ENCODE results near the gene RPL31.

Gene RPL31

DNA sequence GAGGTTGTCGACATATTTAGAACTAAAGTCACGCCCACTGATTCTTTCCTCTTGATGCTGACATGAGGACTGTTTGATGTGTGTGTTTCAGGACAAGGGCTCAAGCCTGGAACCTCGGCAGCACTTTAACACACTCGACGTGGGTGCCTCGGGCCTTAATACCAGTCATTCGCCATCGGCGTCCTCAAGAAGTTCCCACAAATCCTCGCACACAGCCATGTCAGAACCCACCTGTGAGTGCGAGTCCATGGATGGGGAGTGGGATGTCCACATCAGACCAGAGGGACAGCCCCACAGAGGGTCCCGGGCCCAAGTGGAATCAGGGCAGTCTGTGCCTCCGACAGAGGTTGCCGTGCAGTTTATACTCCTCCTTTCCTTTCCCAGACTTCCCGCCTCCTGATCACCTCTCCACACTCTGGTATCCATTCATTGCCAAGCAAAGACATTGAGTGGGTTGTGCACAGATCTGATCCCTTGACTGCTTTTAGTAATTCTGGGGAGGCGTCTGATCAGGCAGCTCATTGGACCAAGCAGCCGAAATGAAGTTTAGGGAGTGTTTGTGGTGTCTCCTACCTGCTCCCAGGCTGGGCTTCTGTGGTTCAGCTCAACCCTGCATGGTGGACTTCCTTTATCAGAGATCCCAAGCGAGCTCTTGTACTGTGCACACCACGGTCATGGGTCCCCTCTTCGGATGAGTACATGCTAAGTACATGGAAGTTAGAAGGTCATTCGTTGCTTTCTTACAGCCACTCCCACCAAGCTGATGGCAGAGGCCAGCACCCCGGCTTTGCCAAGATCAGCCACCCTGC is 27.2 kb upstream of the RPL31 start:
- no peak for DNase-seq (ENCODE audit: extremely low spot score, insufficient read length, low read depth)
- FAIRE-seq = no peak

DNA sequence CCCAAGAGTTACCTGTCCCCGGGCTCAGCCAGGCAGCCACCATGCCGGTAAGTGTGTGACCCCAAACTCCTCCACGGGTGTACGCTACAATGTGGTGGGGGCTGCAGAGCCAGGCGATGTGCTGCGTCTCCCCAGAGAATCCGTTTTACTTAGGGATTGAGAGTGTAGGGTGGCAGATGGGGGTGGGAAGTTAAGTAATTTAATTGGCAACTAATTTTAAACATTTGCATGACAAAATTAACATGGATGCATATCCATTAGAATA is 26.6 kb upstream of the RPL31 start:
- no peak for FAIRE-seq
- no peak for DNase-seq (ENCODE audit: extremely low spot score, insufficient read length, low read depth)

DNA sequence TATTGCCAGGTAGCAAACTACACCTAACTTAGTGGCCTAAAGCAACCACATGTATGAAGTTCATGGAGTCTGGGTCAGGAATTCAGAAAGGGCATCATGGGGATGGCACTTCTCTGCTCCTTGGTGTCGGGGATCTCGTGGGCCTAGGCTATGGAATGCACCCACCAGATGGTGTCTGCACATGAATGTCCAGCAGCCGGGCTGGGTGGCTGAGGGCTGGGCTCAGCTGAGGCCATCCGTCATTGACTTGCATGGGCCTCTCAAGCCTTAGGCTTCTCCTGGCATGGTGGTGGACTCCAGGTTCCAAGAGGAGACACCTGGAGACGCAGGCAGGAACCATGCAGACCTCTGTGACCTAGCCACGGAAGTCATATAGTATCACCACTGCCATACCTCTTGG is 26.0 kb upstream of the RPL31 start:
- FAIRE-seq = no peak

DNA sequence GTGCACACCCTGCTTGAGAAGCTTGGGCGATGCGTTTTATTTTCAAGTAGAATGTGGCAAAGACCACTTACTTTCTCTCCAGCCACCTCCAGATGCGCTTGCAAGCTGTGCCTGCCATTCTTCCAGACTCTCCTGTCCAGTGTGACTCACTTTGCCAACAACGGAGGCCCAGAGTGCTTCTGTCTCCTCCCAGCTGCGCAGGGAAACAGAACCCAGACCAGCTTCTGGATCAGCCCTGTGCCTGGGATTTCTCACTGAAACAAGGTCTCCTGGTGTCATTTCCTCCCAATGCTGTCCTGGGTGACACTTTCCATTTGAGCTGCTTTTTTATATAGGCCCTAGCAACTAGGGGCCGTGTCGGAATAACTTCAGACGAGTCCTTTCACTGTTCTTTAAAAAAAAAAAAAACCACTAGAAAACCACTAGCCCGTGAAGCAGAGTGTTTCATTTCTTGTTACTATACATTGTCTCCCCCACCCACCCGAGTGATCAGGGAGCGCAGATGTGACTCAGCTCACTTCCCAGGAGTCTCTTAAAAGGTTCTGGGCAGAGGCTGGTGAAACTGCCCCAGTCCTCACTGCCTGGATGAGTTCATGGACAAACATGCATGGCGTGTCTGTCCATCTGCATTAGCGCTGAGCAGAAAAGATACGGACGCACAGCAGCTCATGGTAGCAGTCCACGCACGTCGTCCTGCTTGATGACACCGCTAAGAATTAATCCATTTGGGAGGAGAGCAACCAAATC is 25.3 kb upstream of the RPL31 start:
- DNase-seq (ENCODE audit: extremely low spot score, insufficient read length, low read depth) = peak; percentile 25
- peak; percentile 88 for FAIRE-seq

More for the DNA sequence above, 26.0 kb upstream of the RPL31 start:
- DNase-seq (ENCODE audit: extremely low spot score, insufficient read length, low read depth) = no peak

DNA sequence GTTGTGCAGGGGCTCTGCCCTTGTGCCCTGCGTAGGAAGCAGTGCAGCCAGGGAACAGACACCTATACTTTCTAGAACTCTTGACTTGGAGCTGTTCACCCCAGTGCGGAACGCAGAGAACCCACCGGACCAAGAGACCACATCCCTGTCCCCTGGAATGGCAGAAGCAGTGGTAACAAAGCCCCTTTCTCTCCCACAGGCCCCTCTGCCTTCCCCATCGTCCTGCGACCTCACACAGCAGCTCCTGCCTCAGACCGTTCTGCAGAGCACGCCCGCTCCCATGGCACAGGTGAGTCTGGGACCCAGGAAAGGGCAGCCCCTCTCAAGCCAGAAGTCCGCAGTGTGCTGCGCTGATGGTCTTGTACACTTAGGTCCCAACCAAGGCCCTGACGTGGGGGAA is 24.6 kb upstream of the RPL31 start:
- FAIRE-seq (no peak), DNase-seq (ENCODE audit: extremely low spot score, insufficient read length, low read depth) (no peak)

DNA sequence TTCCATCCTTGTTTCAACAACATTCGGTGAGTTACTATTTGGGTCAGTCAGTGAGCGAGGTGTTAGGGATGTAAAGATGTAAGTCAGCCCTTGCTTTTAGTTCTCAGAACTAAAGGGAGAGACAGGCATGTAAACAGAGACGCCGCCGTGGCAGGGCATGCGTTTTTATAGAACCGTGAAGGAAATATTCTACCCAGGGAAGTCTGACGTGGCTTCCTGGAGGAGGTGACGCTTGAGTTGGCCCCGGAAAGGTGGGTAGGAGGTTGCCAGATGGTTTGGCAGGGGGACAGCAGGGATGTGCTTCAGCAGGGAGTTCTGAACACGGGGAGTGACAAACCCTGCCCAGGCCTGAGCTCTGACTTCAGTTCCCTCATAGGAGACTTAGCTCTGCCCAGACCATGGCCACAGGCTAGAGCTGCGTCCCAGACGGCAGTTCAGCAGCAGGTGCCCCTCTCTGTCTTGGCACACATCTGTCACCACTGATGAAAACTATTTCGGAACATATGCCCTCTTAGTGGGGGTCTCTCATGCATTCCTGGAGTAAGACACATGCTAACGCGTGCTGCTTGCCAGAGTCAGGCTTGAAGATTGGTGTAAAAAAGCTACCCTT is 23.4 kb upstream of the RPL31 start:
- no peak for DNase-seq (ENCODE audit: extremely low spot score, insufficient read length, low read depth)
- no peak for FAIRE-seq

DNA sequence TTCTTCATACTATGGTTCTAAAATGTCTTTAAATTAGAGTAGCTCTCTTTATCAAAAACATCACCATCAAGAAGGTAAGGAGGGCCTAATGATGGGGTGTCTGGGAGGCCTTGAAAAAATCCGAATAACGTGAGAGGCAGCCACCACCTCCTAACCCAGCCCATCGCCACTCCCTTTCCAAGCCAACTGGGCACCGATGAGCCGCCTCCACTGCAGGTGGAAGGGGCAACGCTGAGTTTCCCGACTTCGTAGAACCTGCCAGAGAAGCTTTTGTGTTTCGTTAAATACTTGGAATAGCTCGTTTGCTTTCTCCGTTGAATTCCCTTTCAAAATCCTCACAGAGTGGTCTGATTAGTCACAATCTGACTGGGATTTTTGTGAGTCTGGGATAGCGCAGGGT is 22.0 kb upstream of the RPL31 start:
- FAIRE-seq = no peak
- DNase-seq (ENCODE audit: extremely low spot score, insufficient read length, low read depth) = no peak

DNA sequence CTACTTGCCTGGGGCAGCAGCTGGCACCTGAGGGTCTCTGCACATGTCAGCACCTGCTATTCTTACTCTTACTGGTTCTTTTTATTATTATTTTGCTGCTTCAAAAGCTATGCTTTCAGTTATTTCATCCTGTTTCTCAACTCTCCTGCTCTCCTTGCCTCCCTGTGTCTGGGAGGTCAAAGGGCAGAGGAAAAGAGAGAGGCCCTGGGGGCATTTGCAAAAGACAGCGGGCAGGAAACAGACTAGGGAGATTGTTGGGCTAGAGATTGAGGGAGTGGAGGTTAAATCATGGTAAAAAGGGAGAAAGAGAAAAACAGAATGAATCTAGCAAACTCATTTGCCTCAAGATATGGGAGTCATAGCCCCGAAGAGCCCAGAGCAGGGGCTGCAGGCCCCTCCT is 21.1 kb upstream of the RPL31 start:
- DNase-seq (ENCODE audit: extremely low spot score, insufficient read length, low read depth) (no peak), FAIRE-seq (no peak)

DNA sequence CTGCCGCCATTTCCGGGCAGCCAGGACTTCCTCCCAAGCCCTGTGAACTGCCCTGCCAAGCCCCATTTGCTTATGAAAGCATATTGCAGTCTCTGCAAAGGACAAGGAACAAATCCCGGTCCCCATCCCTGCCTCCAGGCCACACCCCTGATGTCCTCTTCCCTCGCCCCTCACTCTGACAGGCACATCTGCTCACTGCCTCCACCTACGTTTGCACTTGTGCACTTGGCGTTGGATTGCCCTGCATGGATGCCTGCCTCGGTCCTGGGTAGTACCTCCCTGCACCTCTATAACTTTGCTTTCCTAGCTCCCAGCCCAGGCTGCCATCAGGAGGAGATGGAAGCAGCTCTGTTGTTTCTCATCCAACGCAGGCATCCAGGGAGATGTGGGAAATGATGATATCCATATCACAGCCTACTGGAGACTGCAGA is 19.6 kb upstream of the RPL31 start:
- FAIRE-seq (no peak), DNase-seq (ENCODE audit: extremely low spot score, insufficient read length, low read depth) (no peak)

DNA sequence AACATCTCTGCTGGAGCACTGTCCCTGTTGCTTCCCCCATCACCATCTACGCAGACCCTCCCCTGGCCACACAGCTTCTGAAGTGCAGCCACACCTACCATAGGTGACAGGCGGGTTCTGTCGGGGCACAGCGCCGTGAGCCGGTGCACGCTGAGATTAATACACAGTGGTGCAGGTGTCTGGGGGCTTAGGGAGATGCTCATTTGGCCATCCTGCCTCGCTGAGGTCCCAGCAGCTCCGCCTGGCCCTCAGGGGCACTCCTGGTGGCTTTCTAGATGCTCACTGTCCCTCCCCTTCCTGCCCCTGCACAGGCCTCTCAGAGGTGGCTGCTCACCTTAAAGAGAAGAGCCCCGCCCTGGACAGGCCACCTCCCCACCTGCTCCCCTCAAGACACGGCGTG is 18.9 kb upstream of the RPL31 start:
- no peak for DNase-seq (ENCODE audit: extremely low spot score, insufficient read length, low read depth)
- FAIRE-seq = no peak

DNA sequence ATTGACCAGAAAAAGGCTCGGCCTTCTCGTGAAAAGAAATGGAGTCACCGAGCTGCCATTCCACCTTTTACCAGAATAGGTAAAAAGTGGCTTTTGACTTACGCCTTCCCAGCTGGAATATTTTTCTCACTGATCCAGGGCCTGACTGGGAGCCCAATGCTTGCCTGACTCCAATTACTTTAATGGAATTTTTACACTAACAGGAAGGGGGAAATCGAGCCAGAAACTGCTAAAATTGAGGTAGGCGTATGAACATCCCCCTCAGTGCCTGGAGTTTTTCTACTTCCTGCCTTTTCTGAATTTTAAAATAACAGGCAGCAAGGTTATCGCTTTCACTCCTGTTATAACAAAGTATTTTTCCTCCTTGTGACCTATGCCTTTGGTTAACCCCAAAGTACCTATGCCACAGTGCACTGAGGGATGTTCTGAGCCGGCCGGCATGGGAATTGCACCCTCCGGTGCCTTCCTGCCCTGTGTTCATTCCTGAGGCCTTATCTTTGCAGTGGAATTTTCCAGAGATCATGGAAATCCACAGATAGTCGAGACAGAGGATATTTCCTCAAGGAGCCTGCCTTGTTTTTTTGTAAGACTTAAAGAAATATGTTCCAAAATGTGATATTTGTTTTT is 18.3 kb upstream of the RPL31 start:
- FAIRE-seq (no peak), DNase-seq (ENCODE audit: extremely low spot score, insufficient read length, low read depth) (no peak)

DNA sequence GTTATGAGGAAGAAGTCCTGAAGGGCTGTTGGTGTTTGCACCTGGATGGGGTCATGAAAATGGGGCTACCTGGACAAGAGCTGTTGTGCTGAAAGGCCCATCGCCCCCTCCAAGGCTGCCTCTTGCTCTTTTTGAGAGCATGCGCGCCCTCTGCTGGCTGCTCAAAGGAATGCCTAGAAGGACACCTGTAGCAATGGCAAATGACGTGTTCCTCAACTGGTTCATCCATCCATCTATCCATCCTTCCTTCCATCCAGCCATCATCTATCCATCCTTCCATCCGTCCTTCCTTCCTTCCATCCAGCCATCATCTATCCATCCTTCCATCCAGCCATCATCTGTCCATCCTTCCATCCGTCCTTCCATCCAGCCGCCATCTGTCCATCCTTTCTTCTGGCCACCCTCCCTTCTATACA is 17.2 kb upstream of the RPL31 start:
- FAIRE-seq = peak; percentile 84

DNA sequence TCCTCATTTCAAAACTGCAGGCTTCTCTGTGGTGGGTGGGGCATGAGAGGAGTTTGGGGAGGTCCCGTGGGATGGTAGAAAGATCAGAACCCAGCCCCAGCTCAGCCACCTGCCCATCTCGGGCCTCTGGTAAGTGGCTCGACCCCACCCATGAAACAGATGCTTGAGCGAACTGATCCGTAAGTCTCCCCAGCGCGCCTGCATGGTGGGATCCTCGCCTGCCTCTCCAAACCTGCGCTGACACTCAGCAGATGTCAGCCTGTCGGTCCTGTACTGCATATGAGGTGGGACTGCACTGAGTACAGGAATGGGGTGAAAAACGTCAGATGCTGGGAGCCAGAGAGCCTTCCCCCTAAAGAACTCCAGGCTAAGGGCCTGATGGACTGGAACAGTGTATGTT is 15.9 kb upstream of the RPL31 start:
- DNase-seq (ENCODE audit: extremely low spot score, insufficient read length, low read depth) (no peak), FAIRE-seq (no peak)

More for the DNA sequence above, 17.2 kb upstream of the RPL31 start:
- peak; percentile 52 for DNase-seq (ENCODE audit: extremely low spot score, insufficient read length, low read depth)

DNA sequence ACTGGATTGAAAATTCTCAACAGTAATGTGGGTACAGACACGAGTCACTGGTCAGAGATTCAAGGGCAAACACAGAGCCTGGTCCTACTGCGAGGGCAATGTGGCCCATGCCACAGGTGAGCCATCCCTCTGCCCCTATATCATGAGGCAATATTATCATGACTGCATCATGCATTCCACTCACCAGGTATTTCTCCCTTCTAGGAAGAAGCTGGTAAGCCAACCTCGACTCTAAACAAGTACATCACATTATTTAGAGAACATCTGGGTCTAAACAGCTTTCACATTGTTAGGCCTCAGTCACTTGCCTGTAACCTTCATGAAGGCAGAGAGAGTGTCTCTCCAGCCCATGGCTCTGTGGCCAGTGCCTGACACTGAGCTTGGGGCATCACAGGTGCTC is 14.6 kb upstream of the RPL31 start:
- no peak for FAIRE-seq
- DNase-seq (ENCODE audit: extremely low spot score, insufficient read length, low read depth) = no peak

DNA sequence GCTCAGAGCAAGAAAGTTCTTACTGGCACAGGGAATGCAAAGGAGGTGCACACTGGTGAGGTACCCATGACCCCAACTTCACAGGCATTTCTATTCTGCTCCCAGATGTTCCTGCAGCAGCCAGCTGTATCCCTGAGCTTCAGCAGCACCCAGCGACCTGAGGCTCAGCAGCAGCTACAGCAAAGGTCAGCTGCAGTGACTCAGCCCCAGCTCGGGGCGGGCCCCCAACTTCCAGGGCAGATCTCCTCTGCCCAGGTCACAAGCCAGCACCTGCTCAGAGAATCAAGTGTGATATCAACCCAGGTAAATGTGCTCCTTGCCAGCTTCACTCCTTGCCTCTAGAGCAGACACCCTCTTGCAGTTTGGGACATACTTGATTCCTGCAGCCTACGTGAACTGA is 14.1 kb upstream of the RPL31 start:
- DNase-seq (ENCODE audit: extremely low spot score, insufficient read length, low read depth) (no peak), FAIRE-seq (no peak)

DNA sequence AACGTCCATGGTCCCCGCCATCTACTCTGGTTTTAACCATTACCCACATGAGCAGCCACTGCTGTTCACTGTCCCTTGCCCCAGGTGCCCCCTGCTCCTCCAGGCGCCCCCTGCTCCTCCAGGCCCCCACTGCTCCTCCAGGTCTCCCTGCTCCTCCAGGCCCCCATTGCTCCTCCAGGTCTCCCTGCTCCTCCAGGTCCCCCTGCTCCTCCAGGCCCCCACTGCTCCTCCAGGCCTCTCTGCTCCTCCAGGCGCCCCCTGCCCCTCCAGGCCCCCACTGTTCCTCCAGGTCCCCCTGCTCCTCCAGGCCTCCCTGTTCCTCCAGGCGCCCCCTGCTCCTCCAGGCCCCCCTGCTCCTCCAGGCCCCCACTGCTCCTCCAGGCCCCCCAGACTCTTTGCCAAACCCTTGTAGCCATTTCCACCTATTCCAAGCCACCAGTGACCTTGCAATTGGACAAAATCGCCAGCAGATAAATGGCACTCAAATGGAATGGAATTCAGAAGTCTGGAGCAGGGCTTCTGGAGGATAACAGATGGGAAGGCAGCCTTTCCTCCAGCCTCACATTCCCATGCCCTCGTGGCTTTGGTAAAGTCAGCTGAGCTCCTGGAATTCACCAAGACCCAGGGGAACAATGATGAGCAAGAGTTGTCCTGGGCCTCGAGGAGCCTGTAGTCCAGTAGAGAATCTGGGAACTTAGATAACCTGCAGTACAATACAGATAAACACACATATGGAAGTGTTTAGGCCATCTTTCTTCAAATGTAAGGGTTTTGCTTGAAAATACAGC is 13.3 kb upstream of the RPL31 start:
- FAIRE-seq (no peak), DNase-seq (ENCODE audit: extremely low spot score, insufficient read length, low read depth) (no peak)

DNA sequence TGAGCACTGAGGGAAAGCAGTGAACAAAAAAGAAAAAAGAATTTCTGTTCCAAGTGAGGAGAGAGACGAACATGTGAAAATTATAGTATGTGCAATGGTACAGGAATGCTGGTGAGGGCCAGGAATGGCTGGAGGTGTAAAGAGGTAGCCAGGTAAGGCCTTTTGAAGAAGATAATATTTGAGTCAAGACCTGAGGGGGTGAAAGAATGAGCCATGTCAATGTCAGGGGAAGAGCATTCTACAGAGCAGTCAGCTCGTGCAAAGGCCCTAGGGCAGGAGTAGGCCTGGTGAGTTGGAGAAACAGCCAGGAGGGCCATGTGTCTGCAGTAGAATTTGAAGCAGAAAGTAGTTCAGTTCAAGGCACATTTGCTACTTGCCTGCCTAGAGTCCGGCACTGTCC is 12.4 kb upstream of the RPL31 start:
- no peak for DNase-seq (ENCODE audit: extremely low spot score, insufficient read length, low read depth)
- no peak for FAIRE-seq

DNA sequence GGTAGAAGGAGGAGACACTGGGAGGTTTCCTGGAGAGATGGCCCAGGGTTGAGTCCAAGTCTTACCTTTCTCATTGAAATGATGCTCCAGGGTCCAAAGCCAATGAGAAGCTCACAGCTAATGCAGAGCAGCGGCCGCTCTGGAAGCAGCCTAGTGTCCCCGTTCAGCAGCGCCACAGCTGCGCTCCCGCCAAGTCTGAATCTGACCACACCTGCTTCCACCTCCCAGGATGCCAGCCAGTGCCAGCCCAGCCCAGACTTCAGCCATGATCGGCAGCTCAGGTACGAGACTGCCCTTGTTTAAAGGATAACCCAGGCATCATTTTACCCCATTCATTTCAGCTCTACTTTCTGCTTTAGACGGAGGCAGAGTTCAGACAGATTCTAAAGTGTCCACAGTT is 11.9 kb upstream of the RPL31 start:
- FAIRE-seq = no peak

DNA sequence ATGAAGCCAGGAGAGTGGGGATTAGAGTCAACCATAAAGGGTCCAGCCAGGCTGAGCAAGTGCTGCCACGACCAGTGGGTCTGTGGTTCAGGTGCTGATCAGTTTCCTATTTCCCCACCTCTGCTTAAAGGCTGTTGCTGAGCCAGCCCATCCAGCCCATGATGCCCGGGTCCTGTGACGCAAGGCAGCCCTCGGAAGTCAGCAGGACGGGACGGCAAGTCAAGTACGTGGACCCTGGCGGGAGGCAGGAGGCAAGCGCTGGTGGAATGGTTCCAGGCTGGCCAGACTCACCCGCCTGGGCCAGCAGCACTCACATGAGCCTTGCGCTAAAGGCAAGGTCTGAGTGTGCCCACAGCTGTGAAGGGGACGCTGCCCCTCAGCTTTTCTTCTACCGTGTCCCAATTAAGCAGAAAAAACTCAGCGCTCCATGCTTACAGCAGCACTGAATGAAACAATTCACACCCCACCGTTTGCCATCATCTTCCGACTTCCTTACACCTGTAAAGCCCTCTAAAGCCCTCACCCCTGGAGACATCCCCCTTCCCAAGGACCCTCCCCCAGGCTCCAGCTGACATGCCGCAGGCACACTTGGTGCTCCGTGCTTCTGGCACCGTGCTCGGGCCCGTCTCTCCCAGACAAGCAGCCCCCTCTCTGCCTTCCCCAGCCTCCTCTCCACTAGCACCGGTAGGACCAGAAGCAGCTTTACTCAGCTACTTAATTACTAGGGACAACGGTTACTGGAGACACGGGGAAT is 11.3 kb upstream of the RPL31 start:
- DNase-seq (ENCODE audit: extremely low spot score, insufficient read length, low read depth) (no peak), FAIRE-seq (no peak)

More for the DNA sequence above, 11.9 kb upstream of the RPL31 start:
- DNase-seq (ENCODE audit: extremely low spot score, insufficient read length, low read depth) = no peak

DNA sequence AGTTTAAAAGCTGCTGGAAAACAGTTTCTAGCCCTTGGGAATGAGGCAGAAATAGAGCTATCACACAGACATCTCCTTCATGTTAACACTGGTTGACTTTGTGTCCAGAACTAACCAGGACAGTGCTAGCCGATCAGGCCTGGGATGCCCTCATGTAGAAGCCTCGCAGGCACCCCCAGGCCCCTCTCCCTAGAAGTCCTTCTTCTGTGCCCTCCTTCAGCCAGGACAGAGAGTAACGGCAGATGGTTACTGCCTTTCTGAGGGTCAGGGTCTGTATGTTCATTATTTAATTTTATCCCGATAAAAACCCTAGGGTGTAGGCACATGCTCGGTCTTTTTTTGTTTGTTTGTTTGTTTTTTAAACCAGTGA is 10.7 kb upstream of the RPL31 start:
- no peak for FAIRE-seq
- DNase-seq (ENCODE audit: extremely low spot score, insufficient read length, low read depth) = no peak
